ENCODE measurements around the gene OCLN.
"Not testable (repeated sequence)": the region's sequence is repeated elsewhere in the genome, so short reads cannot be mapped to it uniquely, and the experiment has no call there.

- TF ChIP-seq CTCF (IDR thresholded peaks at IDR 0.05; ENCODE audit: poor library complexity); EZH2phosphoT487 (IDR thresholded peaks at IDR 0.05; ENCODE audit: low read depth, severe bottlenecking, unreplicated experiment): not testable (repeated sequence)
Measured at GRCh38 chr5:69596114-69596840, 103.7 kb downstream of the OCLN start.
